Glutamatergic neuron (in vitro differentiated cells): ENCODE results near the gene ARID5A. TPM values are rescaled to one million over a fixed set of nuclear protein-coding genes. Genes with fewer than 3 reads are reported as not detected.

Source experiments
- DNase-seq: peaks from one replicate; pipeline ENCODE4 v3.0.0; 2022
- H3K27ac Mint-ChIP-seq: one replicate; pipeline ENCODE4 v1.8.0; 2020; ENCODE audit warnings: mild to moderate bottlenecking, mixed read lengths, inconsistent platforms; ENCODE audit not compliant: unreplicated experiment
- H3K27me3 Mint-ChIP-seq: one replicate; pipeline ENCODE4 v1.8.0; 2020; ENCODE audit warnings: mild to moderate bottlenecking, moderate library complexity, mixed read lengths, inconsistent platforms; ENCODE audit not compliant: unreplicated experiment
- H3K36me3 Mint-ChIP-seq: one replicate; pipeline ENCODE4 v1.8.0; 2020; ENCODE audit warnings: mild to moderate bottlenecking, mixed read lengths, inconsistent platforms; ENCODE audit not compliant: unreplicated experiment
- H3K4me1 Mint-ChIP-seq: one replicate; pipeline ENCODE4 v1.8.0; 2020; ENCODE audit warnings: mild to moderate bottlenecking, low read depth, mixed read lengths, inconsistent platforms; ENCODE audit not compliant: unreplicated experiment
- H3K4me3 Mint-ChIP-seq: one replicate; pipeline ENCODE4 v1.8.0; 2020; ENCODE audit warnings: mild to moderate bottlenecking, mixed read lengths, inconsistent platforms; ENCODE audit not compliant: unreplicated experiment
- H3K9me3 Mint-ChIP-seq: one replicate; pipeline ENCODE4 v1.8.0; 2020; ENCODE audit warnings: mild to moderate bottlenecking, moderate library complexity, mixed read lengths, inconsistent platforms; ENCODE audit not compliant: unreplicated experiment
- total RNA-seq: library from RNA; stranded (reverse); fragmentation: NEBNext Ultra II Directional; extraction: Animal tissue kit (Norgen Biotek cat#: 25700); gene quantifications from one replicate; pipeline ENCODE4 v1.2.1, GENCODE V29; 2021; ENCODE audit not compliant: unreplicated experiment
- TF ChIP-seq, protein P1 (sequence below): fragments of 200-600 bp; sonication (generic); IDR thresholded peaks from one replicate; pipeline ENCODE4 v1.5.0; 2021; ENCODE audit not compliant: partially characterized antibody, unreplicated experiment

ARID5A gene
- total RNA-seq, 1 donor from 2014 or later = 3.5 TPM

DNA sequence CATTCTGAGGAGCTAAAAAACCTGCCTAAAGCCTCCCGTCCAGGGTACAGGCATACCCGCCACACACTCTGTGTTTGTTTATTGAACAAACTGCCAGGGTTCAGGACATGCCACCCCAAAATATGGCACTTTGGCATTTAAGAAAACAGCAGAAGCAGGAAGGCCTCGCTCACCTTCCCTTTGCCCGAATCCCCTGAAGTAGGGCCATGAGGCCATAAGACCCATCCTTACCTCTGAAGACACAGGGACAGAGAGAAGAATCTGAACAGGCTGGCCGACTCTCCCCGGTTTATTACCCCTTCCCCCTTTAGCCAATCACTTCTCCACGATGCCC is 29.7 kb upstream of the ARID5A start:
- no peak overlapping the region for H3K27ac Mint-ChIP-seq
- H3K9me3 Mint-ChIP-seq = peaks cover 6% of the 10 kb centered on the region
- TF ChIP-seq, protein P1, sequence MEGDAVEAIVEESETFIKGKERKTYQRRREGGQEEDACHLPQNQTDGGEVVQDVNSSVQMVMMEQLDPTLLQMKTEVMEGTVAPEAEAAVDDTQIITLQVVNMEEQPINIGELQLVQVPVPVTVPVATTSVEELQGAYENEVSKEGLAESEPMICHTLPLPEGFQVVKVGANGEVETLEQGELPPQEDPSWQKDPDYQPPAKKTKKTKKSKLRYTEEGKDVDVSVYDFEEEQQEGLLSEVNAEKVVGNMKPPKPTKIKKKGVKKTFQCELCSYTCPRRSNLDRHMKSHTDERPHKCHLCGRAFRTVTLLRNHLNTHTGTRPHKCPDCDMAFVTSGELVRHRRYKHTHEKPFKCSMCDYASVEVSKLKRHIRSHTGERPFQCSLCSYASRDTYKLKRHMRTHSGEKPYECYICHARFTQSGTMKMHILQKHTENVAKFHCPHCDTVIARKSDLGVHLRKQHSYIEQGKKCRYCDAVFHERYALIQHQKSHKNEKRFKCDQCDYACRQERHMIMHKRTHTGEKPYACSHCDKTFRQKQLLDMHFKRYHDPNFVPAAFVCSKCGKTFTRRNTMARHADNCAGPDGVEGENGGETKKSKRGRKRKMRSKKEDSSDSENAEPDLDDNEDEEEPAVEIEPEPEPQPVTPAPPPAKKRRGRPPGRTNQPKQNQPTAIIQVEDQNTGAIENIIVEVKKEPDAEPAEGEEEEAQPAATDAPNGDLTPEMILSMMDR = no peak
- no peak for DNase-seq
- H3K4me1 Mint-ChIP-seq = peaks cover 5% of the 10 kb centered on the region
- H3K4me3 Mint-ChIP-seq = no peak overlapping the region
- peaks cover 1% of the 10 kb centered on the region for H3K27me3 Mint-ChIP-seq
- no peaks in the 10 kb centered on the region for H3K36me3 Mint-ChIP-seq

DNA sequence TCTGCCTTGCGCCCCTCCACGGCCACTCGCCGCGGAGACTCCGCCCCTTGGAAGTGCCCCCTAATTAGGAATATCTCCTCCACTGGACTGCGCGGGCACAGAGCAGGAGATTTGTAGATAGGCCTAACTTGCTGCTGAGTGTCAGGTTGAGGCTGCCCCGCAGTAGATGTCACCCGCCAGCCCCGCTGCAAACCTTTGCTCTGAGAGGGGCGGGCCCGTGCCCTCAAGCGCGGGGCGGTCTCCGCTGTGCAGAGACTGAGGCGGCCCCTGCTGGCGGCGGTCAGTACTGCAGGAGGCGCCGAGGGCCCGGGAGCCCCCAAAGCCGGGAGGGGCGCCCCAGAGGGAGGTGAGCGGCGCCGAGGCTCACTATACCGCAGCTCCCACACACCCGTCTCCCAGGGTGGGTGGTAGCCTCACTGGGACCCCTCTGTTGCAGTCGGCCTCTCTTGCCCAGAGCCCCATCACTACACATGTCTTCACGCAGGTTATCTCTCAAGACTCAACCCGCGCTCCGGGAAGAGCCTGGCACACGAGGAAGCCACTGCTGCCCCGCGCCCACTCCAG is 28.5 kb upstream of the ARID5A start:
- no peak overlapping the region for H3K4me3 Mint-ChIP-seq

DNA sequence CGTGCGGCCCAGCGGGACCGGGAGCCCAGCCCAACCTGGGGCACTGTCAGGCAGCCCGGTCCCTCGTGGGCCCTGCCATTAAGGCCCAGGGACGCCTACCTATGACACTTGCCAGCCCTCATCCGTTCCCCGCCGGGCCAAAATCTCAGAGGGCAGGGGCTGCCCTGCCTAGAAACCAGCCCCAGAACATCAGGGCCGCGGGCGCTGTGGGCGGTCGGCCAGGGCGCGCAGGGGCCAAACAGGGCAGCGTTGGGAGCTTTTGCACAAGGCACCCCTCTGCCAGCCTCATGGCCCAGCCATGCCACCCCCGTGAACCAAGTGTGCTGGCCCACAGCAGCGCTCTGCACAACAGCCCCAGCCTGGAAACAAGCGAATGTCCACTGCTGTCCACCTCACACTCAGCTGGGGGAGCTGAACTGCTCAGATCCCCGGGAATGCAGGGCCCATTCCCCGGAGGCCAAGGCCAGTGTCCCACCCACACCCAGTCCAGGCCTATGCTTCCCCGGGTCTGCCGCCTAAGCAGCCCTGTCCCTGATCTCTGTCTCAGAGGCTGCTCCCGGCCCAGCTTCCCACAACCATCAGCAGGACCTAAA is 27.9 kb upstream of the ARID5A start:
- Mint-ChIP-seq H3K4me3 (no peak overlapping the region), H3K4me1 (peaks cover 5% of the 10 kb centered on the region), H3K36me3 (no peaks in the 10 kb centered on the region), H3K9me3 (peaks cover 8% of the 10 kb centered on the region), H3K27ac (no peak overlapping the region), H3K27me3 (peaks cover 1% of the 10 kb centered on the region)
- no peak for DNase-seq
- TF ChIP-seq, protein P1 = no peak

More for the DNA sequence above, 28.5 kb upstream of the ARID5A start:
- Mint-ChIP-seq H3K4me1 (peaks cover 5% of the 10 kb centered on the region), H3K9me3 (peaks cover 8% of the 10 kb centered on the region), H3K36me3 (no peaks in the 10 kb centered on the region), H3K27me3 (peaks cover 1% of the 10 kb centered on the region), H3K27ac (no peak overlapping the region)
- peak; percentile 87 for DNase-seq
- TF ChIP-seq, protein P1 = peak; percentile 100

DNA sequence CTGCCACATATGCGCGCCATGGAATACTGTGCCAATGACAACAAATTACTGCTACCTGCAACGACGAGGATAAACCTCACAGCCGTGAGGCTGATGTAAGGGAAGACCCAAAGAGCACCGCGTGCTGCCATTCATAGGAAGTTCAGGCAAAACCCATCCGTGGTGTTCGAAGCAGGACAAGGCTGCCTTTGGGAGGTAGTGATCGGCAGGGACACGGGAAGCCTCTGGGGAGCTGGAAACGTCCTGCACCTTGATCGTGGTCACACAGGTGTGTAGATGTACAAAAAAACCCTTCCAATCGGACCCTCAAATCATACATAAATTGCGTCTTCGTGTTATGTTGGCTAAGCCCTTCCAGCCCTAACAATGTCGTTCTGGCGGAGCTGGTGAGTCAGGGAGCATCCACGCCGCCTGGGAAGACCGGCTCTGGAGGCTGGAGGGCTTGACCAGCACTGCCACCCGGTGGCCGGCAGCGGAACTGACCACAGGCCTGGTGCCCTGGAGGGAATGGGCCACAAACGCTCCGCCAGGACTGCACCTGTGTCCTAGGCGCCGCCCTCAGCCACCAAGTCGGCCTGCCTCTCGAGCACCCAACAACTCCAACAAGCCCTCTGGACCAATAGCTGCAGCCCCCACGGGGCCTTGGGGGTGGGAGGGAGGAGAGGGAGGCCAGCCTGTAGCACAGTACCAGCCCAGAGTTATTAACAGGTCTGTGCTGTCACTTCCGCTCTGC is 27.3 kb upstream of the ARID5A start:
- Mint-ChIP-seq H3K27ac (no peak overlapping the region), H3K9me3 (peaks cover 8% of the 10 kb centered on the region), H3K27me3 (peaks cover 3% of the 10 kb centered on the region), H3K4me3 (peak overlapping the region; percentile 8), H3K36me3 (no peaks in the 10 kb centered on the region), H3K4me1 (peaks cover 5% of the 10 kb centered on the region)
- TF ChIP-seq, protein P1 = peak; percentile 96
- peak; percentile 94 for DNase-seq

DNA sequence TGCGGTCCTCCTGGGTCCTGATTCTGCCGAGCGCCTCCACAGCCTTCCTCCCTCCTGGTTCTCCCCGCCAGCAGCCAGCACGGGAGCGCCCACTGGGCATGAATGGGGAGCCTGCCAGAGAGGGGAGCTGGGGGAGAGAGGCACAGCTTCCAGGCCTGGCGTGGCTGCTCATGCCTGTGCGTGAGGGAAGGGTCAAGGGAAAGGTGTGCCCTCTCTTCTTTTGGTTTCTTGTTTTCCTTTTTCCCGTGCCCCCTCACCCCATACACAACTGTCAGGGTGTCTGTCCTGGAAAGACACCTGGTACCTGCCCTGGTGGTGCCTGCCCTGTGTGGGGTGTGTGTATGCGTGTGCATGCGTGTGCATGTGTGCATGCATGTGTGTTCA is 26.7 kb upstream of the ARID5A start:
- Mint-ChIP-seq H3K36me3 (no peaks in the 10 kb centered on the region), H3K27me3 (peaks cover 3% of the 10 kb centered on the region), H3K27ac (no peak overlapping the region), H3K4me1 (peaks cover 5% of the 10 kb centered on the region), H3K4me3 (no peak overlapping the region), H3K9me3 (peaks cover 8% of the 10 kb centered on the region)
- TF ChIP-seq, protein P1 = no peak
- no peak for DNase-seq
